Spleen (tissue), 11 donors: Measurements from ENCODE around the gene TAF8. TPM values are rescaled to one million over a fixed set of nuclear protein-coding genes. Genes with fewer than 3 reads are reported as not detected.
A peak's percentile ranks its signal among the peaks of the same experiment; 100 is the strongest.

Source experiments
- DNase-seq: peaks from one replicate; pipeline ENCODE4 v3.0.0-alpha.2; 2020
- H3K27ac ChIP-seq, 8 donors: fragments of 200-600 bp; sonication (generic) in 7 of 8; 1 replicate in 4 of 8; 2 replicates in 4 of 8; pipeline versions ENCODE4 v1.5.0 to v1.8.0; 2016 to 2021; ENCODE audit warnings: inconsistent platforms in 4 of 8, mild to moderate bottlenecking in 4 of 8, moderate library complexity in 1 of 8
- H3K27me3 ChIP-seq, 7 donors: fragments of 200-600 bp; sonication (generic) in 6 of 7; replicated peaks in 1 of 7; 1 replicate in 4 of 7; 2 replicates in 3 of 7; pipeline versions ENCODE4 v1.5.0 to v1.8.0; 2016 to 2021; ENCODE audit warnings: inconsistent platforms in 3 of 7, mild to moderate bottlenecking in 1 of 7
- H3K36me3 ChIP-seq, 6 donors: fragments of 200-600 bp; sonication (generic) in 5 of 6; 1 replicate in 4 of 6; 2 replicates in 2 of 6; pipeline versions ENCODE4 v1.5.0 to v1.8.0; 2016 to 2021; ENCODE audit warnings: inconsistent platforms in 2 of 6
- H3K4me1 ChIP-seq, 6 donors: fragments of 200-600 bp; sonication (generic) in 5 of 6; 1 replicate in 3 of 6; 2 replicates in 3 of 6; pipeline versions ENCODE4 v1.5.0 to v1.8.0; 2016 to 2021; ENCODE audit warnings: inconsistent platforms in 3 of 6
- H3K4me3 ChIP-seq, 8 donors: fragments of 200-600 bp; sonication (generic) in 7 of 8; 1 replicate in 4 of 8; 2 replicates in 4 of 8; pipeline versions ENCODE4 v1.5.0 to v1.8.0; 2016 to 2021; ENCODE audit warnings: inconsistent platforms in 4 of 8, mild to moderate bottlenecking in 4 of 8, moderate library complexity in 2 of 8
- H3K9me3 ChIP-seq, 8 donors: fragments of 200-600 bp; sonication (generic) in 7 of 8; 1 replicate in 4 of 8; 2 replicates in 4 of 8; pipeline versions ENCODE4 v1.5.0 to v1.8.0; 2016 to 2021; ENCODE audit warnings: inconsistent platforms in 4 of 8
- POLR2A ChIP-seq, 3 donors: fragments of 450-650 bp; IDR thresholded peaks; one replicate each; pipeline ENCODE4 v1.5.1; 2017; ENCODE audit warnings: antibody characterized with exemption in 3 of 3, mild to moderate bottlenecking in 1 of 3
- POLR2AphosphoS5 ChIP-seq, 3 donors: sonication (generic); formaldehyde crosslinking; IDR thresholded peaks; one replicate each; pipeline ENCODE4 v1.5.1; 2017; ENCODE audit warnings: antibody characterized with exemption in 3 of 3
- WGBS, 5 donors: extraction: QIAGEN DNeasy Blood & Tissue Kit in 3 of 5; methylation state at CpG; one replicate each; pipeline versions ENCODE4 v1.1.5 to v1.1.7; 2013 to 2018; 5-methylcytosine and 5-hydroxymethylcytosine counted together
- intact Hi-C: fragments of 100-400 bp; cut with DNase I; formaldehyde crosslinking; loops from one replicate; pipeline ENCODE4 v1.15.0; 2023; ENCODE audit warnings: low total_unique reads
- polyA plus RNA-seq, 3 donors: library from polyadenylated mRNA; stranded (reverse); fragments of 200-250 nt; gene quantifications; one replicate each; pipeline ENCODE4 v1.2.1, GENCODE V29; 2013
- total RNA-seq, 7 donors: library from RNA; depleted of rRNA in 3 of 7; stranded (reverse); fragments of >200 nt in 3 of 7; fragmentation: NEBNext Ultra II Directional in 4 of 7; extraction: Animal tissue kit (Norgen Biotek cat#: 25700) in 4 of 7; gene quantifications; one replicate each; pipeline versions ENCODE4 v1.1.0 to v1.2.1, GENCODE V29; 2016 to 2021
- TF ChIP-seq, protein P1 (sequence below), 11 experiments: fragments of 200-600 bp in 7 of 11; fragments of 450-650 bp in 4 of 11; sonication (generic) in 4 of 11; IDR thresholded peaks in 8 of 11; conservative IDR thresholded peaks in 3 of 11; 1 replicate in 7 of 11; 2 replicates in 4 of 11; pipeline versions ENCODE4 v1.4.0 to v1.8.0; 2016 to 2021; ENCODE audit warnings: antibody characterized with exemption in 11 of 11, inconsistent platforms in 4 of 11, mild to moderate bottlenecking in 1 of 11
- donor health status: healthy with polysubstance abuse.
- donor health status: DM: no; HTN: no; CAD: no; lungs with moderate emphysema.
- donor health status: DM: no; HTN: no; CAD: no.
- donor health status: Bipolar disorder and iron deficiency.
- donor health status: healthy.
- donor health status: DM: no; HTN: no; CAD: no.
- donor health status: DM: yes; HTN: yes; CAD: no.

The TAF8 gene
- total and polyA plus RNA-seq, 10 donors = 8.2 to 56.3 (median 35.4) TPM

DNA sequence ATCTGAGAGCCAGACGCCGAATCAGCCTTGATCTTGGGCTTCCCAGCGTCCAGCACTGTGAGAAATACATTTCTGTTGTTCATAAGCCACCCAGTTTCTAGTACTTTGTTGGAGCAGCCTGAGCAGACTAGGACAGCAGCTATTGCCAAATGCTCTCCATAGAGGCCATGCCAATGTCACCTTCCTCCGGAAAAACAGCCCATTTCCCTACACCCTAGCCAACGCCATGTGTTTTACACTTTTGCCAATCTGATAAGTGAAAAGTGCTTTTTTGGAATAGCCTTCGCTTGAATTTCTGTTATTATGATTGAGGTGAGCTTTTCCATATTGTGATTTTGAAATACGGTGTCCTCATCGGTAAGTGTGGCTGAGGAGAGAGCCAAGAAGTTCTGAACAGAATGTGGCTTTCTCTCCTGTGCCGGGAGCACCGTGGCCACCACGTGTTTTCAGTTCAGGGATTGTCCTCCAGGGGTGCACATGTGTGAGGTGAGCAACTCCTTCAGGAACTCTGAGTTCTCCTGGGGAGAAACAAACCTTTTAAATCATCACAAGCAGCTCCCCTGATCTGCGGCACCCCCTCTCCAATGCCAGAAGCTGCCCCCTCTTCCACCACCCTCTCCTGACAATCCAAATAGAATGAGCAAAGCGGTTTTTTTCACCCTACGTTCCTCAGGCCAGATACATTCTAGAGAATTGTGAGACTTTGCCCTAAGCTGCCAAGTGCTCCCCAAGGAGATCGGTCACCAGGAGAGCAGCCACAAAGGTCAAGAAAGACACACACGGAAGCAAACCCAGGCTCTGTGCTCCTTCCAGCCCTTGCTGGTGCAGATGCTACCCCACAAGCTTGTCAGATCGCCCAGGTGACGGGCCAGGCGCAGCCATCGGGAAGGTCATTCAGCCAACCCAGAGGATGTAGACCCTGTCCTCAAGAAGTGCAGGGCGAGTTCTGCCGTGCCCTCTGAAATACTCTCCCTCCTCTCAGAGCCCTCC lies 36.0 kb downstream of the TAF8 start:
- TF ChIP-seq POLR2AphosphoS5 (IDR thresholded peaks at IDR 0.05) (peak in 2 of 3 donors; percentile 27 to 76), POLR2A (IDR thresholded peaks at IDR 0.05) (no peak)
- TF ChIP-seq, protein P1, sequence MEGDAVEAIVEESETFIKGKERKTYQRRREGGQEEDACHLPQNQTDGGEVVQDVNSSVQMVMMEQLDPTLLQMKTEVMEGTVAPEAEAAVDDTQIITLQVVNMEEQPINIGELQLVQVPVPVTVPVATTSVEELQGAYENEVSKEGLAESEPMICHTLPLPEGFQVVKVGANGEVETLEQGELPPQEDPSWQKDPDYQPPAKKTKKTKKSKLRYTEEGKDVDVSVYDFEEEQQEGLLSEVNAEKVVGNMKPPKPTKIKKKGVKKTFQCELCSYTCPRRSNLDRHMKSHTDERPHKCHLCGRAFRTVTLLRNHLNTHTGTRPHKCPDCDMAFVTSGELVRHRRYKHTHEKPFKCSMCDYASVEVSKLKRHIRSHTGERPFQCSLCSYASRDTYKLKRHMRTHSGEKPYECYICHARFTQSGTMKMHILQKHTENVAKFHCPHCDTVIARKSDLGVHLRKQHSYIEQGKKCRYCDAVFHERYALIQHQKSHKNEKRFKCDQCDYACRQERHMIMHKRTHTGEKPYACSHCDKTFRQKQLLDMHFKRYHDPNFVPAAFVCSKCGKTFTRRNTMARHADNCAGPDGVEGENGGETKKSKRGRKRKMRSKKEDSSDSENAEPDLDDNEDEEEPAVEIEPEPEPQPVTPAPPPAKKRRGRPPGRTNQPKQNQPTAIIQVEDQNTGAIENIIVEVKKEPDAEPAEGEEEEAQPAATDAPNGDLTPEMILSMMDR (IDR thresholded peaks at IDR 0.05 in 8 of 11, conservative IDR thresholded peaks at IDR 0.05 in 3 of 11) = peak in 2 of 11 experiments; percentile 14 to 25
- peak; percentile 45 for DNase-seq
- peak overlapping the region in 4 of 8 donors; percentile 6 to 43 (median 34) for H3K27ac ChIP-seq

DNA sequence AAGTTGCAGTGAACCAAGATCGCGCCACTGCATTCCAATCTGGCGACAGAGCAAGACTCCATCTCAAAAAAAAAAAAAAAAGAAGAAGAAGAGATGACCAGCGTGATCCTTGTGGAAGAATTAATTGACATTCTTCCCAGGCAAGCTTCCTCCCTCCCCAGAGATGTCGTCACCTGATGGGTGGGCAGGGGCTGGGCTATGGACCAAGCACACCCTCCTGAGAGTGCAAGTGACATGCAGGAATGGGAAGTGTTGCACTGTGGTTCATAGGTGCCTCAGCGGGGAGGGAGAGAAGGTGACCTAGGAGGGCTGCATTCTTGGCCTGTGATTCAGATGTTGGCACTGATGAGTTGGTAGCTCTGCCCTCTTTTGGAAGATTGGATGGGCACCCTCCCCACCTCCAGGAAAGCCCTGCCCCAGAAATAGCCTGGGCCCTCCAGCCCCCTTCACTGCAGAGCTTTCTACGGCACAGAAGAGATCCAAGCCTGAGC lies 37.8 kb downstream of the TAF8 start:
- no peaks in the 10 kb centered on the region for H3K9me3 ChIP-seq
- H3K4me1 ChIP-seq = peaks cover 0 to 13% (median 0%) of the 10 kb centered on the region in 6 donors
- no peak overlapping the region for H3K27ac ChIP-seq
- H3K36me3 ChIP-seq = peaks cover 0 to 34% (median 0%) of the 10 kb centered on the region in 6 donors
- TF ChIP-seq, protein P1 (IDR thresholded peaks at IDR 0.05 in 8 of 11, conservative IDR thresholded peaks at IDR 0.05 in 3 of 11) = no peak
- TF ChIP-seq POLR2A (IDR thresholded peaks at IDR 0.05) = no peak
- TF ChIP-seq POLR2AphosphoS5 (IDR thresholded peaks at IDR 0.05) = no peak
- no peak for DNase-seq
- no peaks in the 10 kb centered on the region for H3K27me3 ChIP-seq
- WGBS, 5 donors = 88 to 97% (median 90%) methylated on average over 7 of the region's 7 CpGs
- H3K4me3 ChIP-seq = no peak overlapping the region
- intact Hi-C loops = no loop called here

More for the DNA sequence above, 36.0 kb downstream of the TAF8 start:
- Histone ChIP-seq H3K4me1 (peaks cover 0 to 13% (median 0%) of the 10 kb centered on the region in 6 donors), H3K27me3 (no peaks in the 10 kb centered on the region), H3K4me3 (no peak overlapping the region), H3K36me3 (peaks cover 0 to 48% (median 6%) of the 10 kb centered on the region in 6 donors), H3K9me3 (no peaks in the 10 kb centered on the region)
- intact Hi-C loops = no loop called here
- WGBS, 5 donors = 86 to 90% (median 88%) methylated on average over 21 to 22 of the region's 22 CpGs

DNA sequence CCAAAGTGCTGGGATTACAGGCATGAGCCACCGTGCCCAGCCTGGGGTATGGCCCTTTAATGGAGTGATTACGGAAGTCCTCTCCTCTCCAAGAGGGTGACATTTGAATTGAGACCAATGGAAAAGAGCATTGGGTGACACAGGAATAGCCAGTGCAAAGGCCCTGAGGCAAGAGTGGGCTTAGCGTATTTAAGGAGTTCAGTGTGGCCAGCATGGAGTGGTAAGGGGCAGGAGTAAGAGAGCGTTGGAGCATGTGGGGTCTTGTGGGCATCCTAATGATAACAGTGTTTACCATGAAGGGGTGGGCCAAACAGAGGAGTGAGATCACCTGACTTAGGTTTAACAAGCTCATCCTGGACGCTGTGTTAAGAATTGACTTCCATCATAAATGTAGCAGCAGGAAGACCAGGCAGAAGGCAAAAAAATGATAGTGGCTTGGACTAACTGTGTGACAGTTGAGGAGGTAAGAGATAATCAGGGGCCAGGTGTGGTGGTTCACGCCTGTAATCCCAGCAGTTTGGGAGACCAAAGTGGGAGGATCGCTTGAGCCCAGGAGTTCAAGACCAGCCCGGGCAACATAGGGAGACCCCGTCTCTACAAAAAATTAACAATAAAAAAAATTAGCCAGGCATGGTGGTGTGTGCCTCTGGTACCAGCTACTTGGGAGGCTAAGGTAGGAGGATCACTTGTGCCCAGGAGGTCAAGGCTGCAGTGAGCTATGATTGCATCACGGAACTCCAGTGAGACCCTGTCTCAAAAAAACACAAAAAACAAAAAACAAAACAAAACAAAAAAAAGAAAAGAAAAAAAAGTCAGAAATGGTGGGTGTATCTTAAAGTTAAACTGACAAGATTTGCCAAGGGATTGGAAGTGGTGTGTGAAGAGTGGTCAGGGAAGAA lies 40.7 kb downstream of the TAF8 start:
- H3K27ac ChIP-seq = no peak overlapping the region
- H3K9me3 ChIP-seq = no peaks in the 10 kb centered on the region
- no peak for TF ChIP-seq POLR2AphosphoS5 (IDR thresholded peaks at IDR 0.05)
- no peak for TF ChIP-seq POLR2A (IDR thresholded peaks at IDR 0.05)
- TF ChIP-seq, protein P1 (IDR thresholded peaks at IDR 0.05 in 8 of 11, conservative IDR thresholded peaks at IDR 0.05 in 3 of 11) = no peak
- no peak for DNase-seq
- H3K36me3 ChIP-seq = peaks cover 0 to 13% (median 0%) of the 10 kb centered on the region in 6 donors
- H3K4me1 ChIP-seq = no peaks in the 10 kb centered on the region
- WGBS, 5 donors = 86 to 96% (median 94%) methylated on average over 10 of the region's 10 CpGs
- H3K4me3 ChIP-seq = no peak overlapping the region
- H3K27me3 ChIP-seq = no peaks in the 10 kb centered on the region
- intact Hi-C loops = no loop called here
